Peyer's patch (tissue), 4 donors: Measurements from ENCODE around the gene HSD17B12.

Experiments used
- POLR2A ChIP-seq, 2 donors: fragments of 450-650 bp; IDR thresholded peaks; one replicate each; pipeline ENCODE4 v1.5.1; 2017; ENCODE audit warnings: antibody characterized with exemption in 2 of 2, mild to moderate bottlenecking in 2 of 2, moderate library complexity in 2 of 2
- TF ChIP-seq, protein P1 (sequence below), 6 experiments: fragments of 450-650 bp in 4 of 6; fragments of 200-600 bp in 2 of 6; sonication (generic) in 1 of 6; IDR thresholded peaks; one replicate each; pipeline ENCODE4 v1.5.1; 2017 to 2019; ENCODE audit warnings: antibody characterized with exemption in 6 of 6, mild to moderate bottlenecking in 3 of 6, moderate library complexity in 1 of 6

DNA sequence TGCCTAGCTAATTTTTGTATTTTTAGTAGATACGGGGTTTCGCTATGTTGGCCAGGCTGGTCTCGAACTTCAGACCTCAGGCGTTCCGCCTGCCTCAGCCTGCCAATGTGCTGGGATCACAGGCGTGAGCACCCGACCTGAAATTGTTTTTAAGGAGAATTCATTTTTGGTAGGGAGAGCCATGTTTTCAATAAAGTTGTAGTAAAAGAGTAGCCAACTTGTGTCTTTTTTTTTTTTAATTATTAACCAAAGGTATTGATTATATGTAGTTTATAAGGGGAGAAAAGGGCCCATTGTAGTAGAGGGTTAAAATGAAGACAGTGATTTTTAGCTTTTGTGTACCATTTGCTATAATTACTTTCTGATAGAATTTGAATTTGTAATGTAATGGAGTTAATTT is 31.6 kb upstream of the HSD17B12 start:
- TF ChIP-seq, protein P1, sequence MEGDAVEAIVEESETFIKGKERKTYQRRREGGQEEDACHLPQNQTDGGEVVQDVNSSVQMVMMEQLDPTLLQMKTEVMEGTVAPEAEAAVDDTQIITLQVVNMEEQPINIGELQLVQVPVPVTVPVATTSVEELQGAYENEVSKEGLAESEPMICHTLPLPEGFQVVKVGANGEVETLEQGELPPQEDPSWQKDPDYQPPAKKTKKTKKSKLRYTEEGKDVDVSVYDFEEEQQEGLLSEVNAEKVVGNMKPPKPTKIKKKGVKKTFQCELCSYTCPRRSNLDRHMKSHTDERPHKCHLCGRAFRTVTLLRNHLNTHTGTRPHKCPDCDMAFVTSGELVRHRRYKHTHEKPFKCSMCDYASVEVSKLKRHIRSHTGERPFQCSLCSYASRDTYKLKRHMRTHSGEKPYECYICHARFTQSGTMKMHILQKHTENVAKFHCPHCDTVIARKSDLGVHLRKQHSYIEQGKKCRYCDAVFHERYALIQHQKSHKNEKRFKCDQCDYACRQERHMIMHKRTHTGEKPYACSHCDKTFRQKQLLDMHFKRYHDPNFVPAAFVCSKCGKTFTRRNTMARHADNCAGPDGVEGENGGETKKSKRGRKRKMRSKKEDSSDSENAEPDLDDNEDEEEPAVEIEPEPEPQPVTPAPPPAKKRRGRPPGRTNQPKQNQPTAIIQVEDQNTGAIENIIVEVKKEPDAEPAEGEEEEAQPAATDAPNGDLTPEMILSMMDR (IDR thresholded peaks at IDR 0.05) = no peak
- no peak for TF ChIP-seq POLR2A (IDR thresholded peaks at IDR 0.05)
